Thymus (tissue), 11 donors: ENCODE results near the gene MAP3K5. TPM values are rescaled to one million over a fixed set of nuclear protein-coding genes. Genes with fewer than 3 reads are reported as not detected.

Experiments
- DNase-seq, 9 donors: peaks; one replicate each; pipeline ENCODE4 v3.0.0-alpha.2; 2013; ENCODE audit warnings: low spot score in 9 of 9, low read depth in 6 of 9, missing footprints in 1 of 9
- H3K27ac ChIP-seq, 2 donors: one replicate each; pipeline ENCODE4 v1.5.1; 2013; ENCODE audit warnings: control low read depth in 1 of 2, low read depth in 1 of 2, low read length in 1 of 2, mild to moderate bottlenecking in 1 of 2, moderate library complexity in 1 of 2
- H3K27me3 ChIP-seq, 2 donors: one replicate each; pipeline ENCODE4 v1.5.1; 2013; ENCODE audit warnings: low read length in 1 of 2; ENCODE audit not compliant: control insufficient read depth in 2 of 2, insufficient read depth in 1 of 2
- H3K36me3 ChIP-seq, 2 donors: one replicate each; pipeline ENCODE4 v1.5.1; 2013; ENCODE audit warnings: low read length in 1 of 2, mild to moderate bottlenecking in 1 of 2, moderate library complexity in 1 of 2; ENCODE audit not compliant: control insufficient read depth in 2 of 2, insufficient read depth in 2 of 2
- H3K4me1 ChIP-seq, 2 donors: one replicate each; pipeline ENCODE4 v1.5.1; 2013; ENCODE audit warnings: low read length in 2 of 2; ENCODE audit not compliant: control insufficient read depth in 2 of 2, insufficient read depth in 2 of 2
- H3K4me3 ChIP-seq, 2 donors: one replicate each; pipeline ENCODE4 v1.5.1; 2013; ENCODE audit warnings: low read length in 2 of 2, control low read depth in 1 of 2, mild to moderate bottlenecking in 1 of 2
- H3K9me3 ChIP-seq, 2 donors: one replicate each; pipeline ENCODE4 v1.5.1; 2013; ENCODE audit warnings: low read length in 1 of 2, mild to moderate bottlenecking in 1 of 2; ENCODE audit not compliant: control insufficient read depth in 2 of 2, insufficient read depth in 1 of 2
- WGBS: extraction: QIAGEN DNeasy Blood & Tissue Kit; methylation state at CpG from one replicate; pipeline ENCODE4 v1.1.7; 2013; 5-methylcytosine and 5-hydroxymethylcytosine counted together
- polyA plus RNA-seq: library from polyadenylated mRNA; stranded (reverse); fragments of 200-250 nt; gene quantifications from one replicate; pipeline ENCODE4 v1.2.3, GENCODE V29; 2013
- total RNA-seq: library from RNA; stranded (reverse); fragments of 120-200 nt; gene quantifications from one replicate; pipeline ENCODE4 v1.2.4, GENCODE V29; 2013
- donor health status: healthy.

The MAP3K5 gene
- total and polyA plus RNA-seq, 2 donors = 7.3 to 23.0 TPM

- WGBS = 99% methylated on average over 4 of the region's 4 CpGs
- peaks cover 7 to 16% of the 10 kb centered on the region in 2 donors for H3K4me1 ChIP-seq
- DNase-seq = no peak
- H3K4me3 ChIP-seq = no peak overlapping the region
- no peaks in the 10 kb centered on the region for H3K36me3 ChIP-seq
- no peaks in the 10 kb centered on the region for H3K27me3 ChIP-seq
- H3K9me3 ChIP-seq = no peaks in the 10 kb centered on the region
- no peak overlapping the region for H3K27ac ChIP-seq
These were observed 269.1 kb downstream of the MAP3K5 start for GRCh38 chr6:136523196-136523595.

GRCh38 chr6:136522636-136523035, 269.6 kb downstream of the MAP3K5 start:
- H3K27me3 ChIP-seq = no peaks in the 10 kb centered on the region
- WGBS = 99% methylated on average over 3 of the region's 3 CpGs

GRCh38 chr6:136521911-136522310, 270.4 kb downstream of the MAP3K5 start:
- peaks cover 7 to 15% of the 10 kb centered on the region in 2 donors for H3K4me1 ChIP-seq
- 98% methylated on average over 4 of the region's 4 CpGs for WGBS
- H3K27me3 ChIP-seq = no peaks in the 10 kb centered on the region
- no peaks in the 10 kb centered on the region for H3K36me3 ChIP-seq
- no peak overlapping the region for H3K27ac ChIP-seq
- H3K9me3 ChIP-seq = no peaks in the 10 kb centered on the region
- no peak for DNase-seq
- no peak overlapping the region for H3K4me3 ChIP-seq

More at GRCh38 chr6:136522636-136523035, 269.6 kb downstream of the MAP3K5 start:
- Histone ChIP-seq H3K9me3 (no peaks in the 10 kb centered on the region), H3K4me1 (peaks cover 7 to 16% of the 10 kb centered on the region in 2 donors), H3K4me3 (no peak overlapping the region), H3K36me3 (no peaks in the 10 kb centered on the region), H3K27ac (no peak overlapping the region)
- no peak for DNase-seq

GRCh38 chr6:136521427-136521826, 270.9 kb downstream of the MAP3K5 start:
- no peaks in the 10 kb centered on the region for H3K9me3 ChIP-seq
- WGBS = 97% methylated on average over 2 of the region's 2 CpGs

GRCh38 chr6:136520517-136520916, 271.8 kb downstream of the MAP3K5 start:
- peaks cover 0 to 1% of the 10 kb centered on the region in 2 donors for H3K4me1 ChIP-seq
- no peak overlapping the region for H3K27ac ChIP-seq
- 96% methylated on average over 3 of the region's 3 CpGs for WGBS
- H3K4me3 ChIP-seq = no peak overlapping the region
- no peaks in the 10 kb centered on the region for H3K36me3 ChIP-seq
- DNase-seq = no peak
- no peaks in the 10 kb centered on the region for H3K27me3 ChIP-seq
- no peaks in the 10 kb centered on the region for H3K9me3 ChIP-seq

More at GRCh38 chr6:136521427-136521826, 270.9 kb downstream of the MAP3K5 start:
- no peak overlapping the region for H3K4me3 ChIP-seq
- no peak for DNase-seq
- H3K4me1 ChIP-seq = peaks cover 4 to 10% of the 10 kb centered on the region in 2 donors
- H3K36me3 ChIP-seq = no peaks in the 10 kb centered on the region
- H3K27ac ChIP-seq = no peak overlapping the region
- no peaks in the 10 kb centered on the region for H3K27me3 ChIP-seq

- Histone ChIP-seq H3K9me3 (no peaks in the 10 kb centered on the region), H3K27ac (no peak overlapping the region), H3K27me3 (no peaks in the 10 kb centered on the region), H3K36me3 (no peaks in the 10 kb centered on the region), H3K4me3 (no peak overlapping the region), H3K4me1 (no peaks in the 10 kb centered on the region)
- 93% methylated on average over 3 of the region's 3 CpGs for WGBS
- no peak for DNase-seq
These were observed 274.7 kb downstream of the MAP3K5 start for GRCh38 chr6:136517582-136517981.

- H3K9me3 ChIP-seq = no peaks in the 10 kb centered on the region
- DNase-seq = no peak
- H3K4me3 ChIP-seq = no peak overlapping the region
- H3K4me1 ChIP-seq = no peaks in the 10 kb centered on the region
- no peaks in the 10 kb centered on the region for H3K27me3 ChIP-seq
- no peak overlapping the region for H3K27ac ChIP-seq
- no peaks in the 10 kb centered on the region for H3K36me3 ChIP-seq
These were observed 275.3 kb downstream of the MAP3K5 start for GRCh38 chr6:136517002-136517401.

GRCh38 chr6:136514591-136514990, 277.7 kb downstream of the MAP3K5 start:
- WGBS = 98% methylated on average over 4 of the region's 4 CpGs
- no peaks in the 10 kb centered on the region for H3K9me3 ChIP-seq

GRCh38 chr6:136511926-136512325, 280.4 kb downstream of the MAP3K5 start:
- Histone ChIP-seq H3K4me3 (no peak overlapping the region), H3K4me1 (no peaks in the 10 kb centered on the region), H3K27ac (no peak overlapping the region), H3K27me3 (no peaks in the 10 kb centered on the region), H3K36me3 (no peaks in the 10 kb centered on the region), H3K9me3 (no peaks in the 10 kb centered on the region)
- WGBS = 97% methylated on average over 3 of the region's 3 CpGs
- DNase-seq = no peak

More at GRCh38 chr6:136514591-136514990, 277.7 kb downstream of the MAP3K5 start:
- Histone ChIP-seq H3K4me1 (no peaks in the 10 kb centered on the region), H3K4me3 (no peak overlapping the region), H3K27me3 (no peaks in the 10 kb centered on the region), H3K36me3 (no peaks in the 10 kb centered on the region), H3K27ac (no peak overlapping the region)
- no peak for DNase-seq

- WGBS = 94% methylated on average over 1 of the region's 1 CpG
- Histone ChIP-seq H3K4me1 (no peaks in the 10 kb centered on the region), H3K27me3 (no peaks in the 10 kb centered on the region), H3K27ac (no peak overlapping the region), H3K4me3 (no peak overlapping the region), H3K36me3 (no peaks in the 10 kb centered on the region), H3K9me3 (no peaks in the 10 kb centered on the region)
- DNase-seq = no peak
These were observed 280.9 kb downstream of the MAP3K5 start for GRCh38 chr6:136511397-136511796.
